ENCODE measurements around the gene TEC. TPM values are rescaled to one million over a fixed set of nuclear protein-coding genes. Genes with fewer than 3 reads are reported as not detected.
A peak's percentile ranks its signal among the peaks of the same experiment; 100 is the strongest.
"Not testable (repeated sequence)": the region's sequence is repeated elsewhere in the genome, so short reads cannot be mapped to it uniquely, and the experiment has no call there.

TEC gene
- total RNA-seq = 1 to 10 TPM; 2.8 TPM
- polyA plus RNA-seq (2013, experiment 1 of 2) = 1.3 TPM
- polyA plus RNA-seq (2013, experiment 2 of 2) = 2.5 TPM
- total RNA-seq = 1.4 to 13.7 (median 5.5) reads per million in 172 experiments

DNA sequence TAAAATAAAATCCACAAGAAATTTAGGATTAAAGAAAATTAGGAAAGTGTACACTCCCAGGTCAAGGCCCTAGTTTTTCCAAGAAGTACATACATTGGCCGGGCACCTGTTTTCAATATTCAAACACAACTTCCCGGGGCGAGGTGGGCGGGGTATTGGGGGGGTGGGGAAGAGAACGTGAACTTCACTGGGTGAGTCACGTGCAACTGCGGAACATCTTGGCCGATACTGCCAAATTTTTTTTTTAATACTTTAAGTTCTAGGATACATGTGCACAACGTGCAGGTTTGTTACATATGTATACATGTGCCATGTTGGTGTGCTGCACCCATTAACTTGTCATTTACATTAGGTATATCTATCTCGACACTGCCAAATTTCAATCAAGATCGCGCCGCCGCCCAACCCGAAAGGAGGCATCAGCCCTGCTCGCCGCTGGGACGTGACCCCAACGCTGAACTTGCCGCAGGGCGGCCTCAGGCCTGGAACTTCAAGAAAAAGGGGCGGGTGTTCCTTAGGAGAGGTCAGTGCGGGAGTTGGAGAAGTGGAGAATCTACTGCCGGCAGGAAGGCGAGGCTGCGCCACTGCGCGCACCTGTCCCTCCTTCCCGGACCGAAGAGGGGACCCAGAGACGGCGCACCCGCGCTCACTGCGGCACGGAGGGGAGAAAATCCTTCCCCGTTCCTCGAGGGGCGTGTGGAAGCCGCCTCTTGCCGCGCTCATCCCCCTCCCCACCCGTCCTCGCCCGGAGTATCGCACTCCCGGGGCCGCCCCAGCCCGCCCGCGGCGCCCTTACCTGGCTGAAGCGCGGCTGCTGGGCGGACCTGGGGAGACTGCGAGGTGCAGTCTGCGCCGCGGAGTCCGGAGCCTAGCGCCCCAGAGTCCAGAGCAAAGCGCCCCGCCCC lies at the start of gene TEC:
TSS of gene TEC (minus strand) at position 883 of the 905 bp plus-strand sequence. CDS start 41,224 bp downstream, outside the sequence.
- Mint-ChIP-seq H3K27me3 (no peaks in the 10 kb centered on the region), H3K4me3 (peak within 1 kb of the TSS; percentile 98), H3K36me3 (ENCODE audit: low read depth) (peaks cover 4% of the 10 kb centered on the region), H3K9me3 (no peaks in the 10 kb centered on the region), H3K27ac (peak within 1 kb of the TSS; percentile 79), H3K4me1 (ENCODE audit: low read depth) (peaks cover 29% of the 10 kb centered on the region)
- H3K4me1 ChIP-seq (ENCODE audit: insufficient read depth, low read length) = peaks cover 19% of the 10 kb centered on the region
- ChIA-PET POLR2A (no interaction called here), CTCF (no interaction called here)
- DNase-seq (peak in 11 of 14 experiments; percentile 6 to 65 (median 23)), ATAC-seq (ENCODE audit: poor library complexity) (peak; percentile 1)
- peak within 1 kb of the TSS; percentile 87 for H3K4me3 ChIP-seq (ENCODE audit: low read length)
- no peaks in the 10 kb centered on the region for H3K9me3 ChIP-seq (ENCODE audit: control insufficient read depth in 1 of 2, insufficient read depth in 1 of 2, low read length in 2 of 2)
- no peaks in the 10 kb centered on the region for H3K27me3 ChIP-seq (ENCODE audit: control insufficient read depth in 1 of 2, insufficient read depth in 2 of 2, low read length in 2 of 2)
- TF ChIP-seq, protein P1, sequence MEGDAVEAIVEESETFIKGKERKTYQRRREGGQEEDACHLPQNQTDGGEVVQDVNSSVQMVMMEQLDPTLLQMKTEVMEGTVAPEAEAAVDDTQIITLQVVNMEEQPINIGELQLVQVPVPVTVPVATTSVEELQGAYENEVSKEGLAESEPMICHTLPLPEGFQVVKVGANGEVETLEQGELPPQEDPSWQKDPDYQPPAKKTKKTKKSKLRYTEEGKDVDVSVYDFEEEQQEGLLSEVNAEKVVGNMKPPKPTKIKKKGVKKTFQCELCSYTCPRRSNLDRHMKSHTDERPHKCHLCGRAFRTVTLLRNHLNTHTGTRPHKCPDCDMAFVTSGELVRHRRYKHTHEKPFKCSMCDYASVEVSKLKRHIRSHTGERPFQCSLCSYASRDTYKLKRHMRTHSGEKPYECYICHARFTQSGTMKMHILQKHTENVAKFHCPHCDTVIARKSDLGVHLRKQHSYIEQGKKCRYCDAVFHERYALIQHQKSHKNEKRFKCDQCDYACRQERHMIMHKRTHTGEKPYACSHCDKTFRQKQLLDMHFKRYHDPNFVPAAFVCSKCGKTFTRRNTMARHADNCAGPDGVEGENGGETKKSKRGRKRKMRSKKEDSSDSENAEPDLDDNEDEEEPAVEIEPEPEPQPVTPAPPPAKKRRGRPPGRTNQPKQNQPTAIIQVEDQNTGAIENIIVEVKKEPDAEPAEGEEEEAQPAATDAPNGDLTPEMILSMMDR (IDR thresholded peaks at IDR 0.05) = no peak
- H3K27ac ChIP-seq (ENCODE audit: low read depth in 1 of 2, low read length in 2 of 2) = peak within 1 kb of the TSS; percentile 21 to 55
- no peaks in the 10 kb centered on the region for H3K36me3 ChIP-seq (ENCODE audit: insufficient read depth, low read length)
- intact Hi-C loops (cut with DNase I, micrococcal nuclease) = no loop called here

DNA sequence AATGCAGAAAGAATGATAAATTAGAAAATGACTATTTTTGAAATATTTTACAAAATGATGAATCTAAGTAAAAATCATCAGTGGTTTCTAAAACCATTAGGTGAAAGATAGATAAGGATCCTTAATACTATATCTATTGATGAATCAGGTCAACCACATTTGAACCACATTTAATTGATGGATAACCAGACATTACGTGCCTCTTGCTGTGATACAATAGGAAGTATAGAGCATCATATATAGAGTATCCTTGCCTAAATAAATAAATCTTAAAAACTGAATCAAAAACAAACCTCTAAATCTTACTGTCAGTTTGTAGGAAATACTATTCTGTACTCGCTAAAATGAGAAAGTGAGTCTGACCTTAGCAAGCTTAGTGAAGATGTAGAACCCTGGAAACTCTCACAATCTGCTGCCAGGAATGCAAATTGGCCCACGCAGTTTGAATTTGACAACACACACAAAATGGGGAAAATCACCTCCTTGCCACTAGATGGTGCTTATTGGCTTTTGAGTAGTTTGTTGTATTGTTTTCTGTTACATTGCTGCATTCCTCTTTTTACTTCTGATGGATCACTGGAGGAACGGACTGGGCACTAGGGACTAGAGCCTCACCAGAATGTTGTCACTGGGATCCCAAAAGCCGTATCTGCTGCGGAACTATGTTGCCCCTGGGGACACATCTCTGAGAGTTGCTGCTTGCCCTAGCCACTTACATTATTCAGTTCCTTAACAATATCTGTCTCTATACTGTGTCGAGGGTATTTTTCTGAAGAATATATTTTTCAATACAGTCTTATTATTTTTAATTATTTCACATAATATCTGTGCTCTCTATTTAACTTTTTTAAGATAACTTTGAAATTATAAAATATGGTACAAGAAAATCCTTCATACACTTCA lies 46.3 kb upstream of the TEC start:
- Mint-ChIP-seq H3K4me1 (ENCODE audit: low read depth) (no peaks in the 10 kb centered on the region), H3K36me3 (ENCODE audit: low read depth) (no peaks in the 10 kb centered on the region), H3K27ac (no peak overlapping the region), H3K4me3 (no peak overlapping the region), H3K27me3 (no peaks in the 10 kb centered on the region), H3K9me3 (no peaks in the 10 kb centered on the region)
- Histone ChIP-seq H3K9me3 (ENCODE audit: control insufficient read depth in 1 of 2, insufficient read depth in 1 of 2, low read length in 2 of 2) (no peaks in the 10 kb centered on the region), H3K27me3 (ENCODE audit: control insufficient read depth in 1 of 2, insufficient read depth in 2 of 2, low read length in 2 of 2) (no peaks in the 10 kb centered on the region), H3K4me1 (ENCODE audit: insufficient read depth, low read length) (no peaks in the 10 kb centered on the region), H3K4me3 (ENCODE audit: low read length) (no peak overlapping the region), H3K27ac (ENCODE audit: low read depth in 1 of 2, low read length in 2 of 2) (no peak overlapping the region), H3K36me3 (ENCODE audit: insufficient read depth, low read length) (no peaks in the 10 kb centered on the region)
- DNase-seq (peak in 5 of 14 experiments; percentile 5 to 68 (median 43)), ATAC-seq (ENCODE audit: poor library complexity) (peak; percentile 61)
- TF ChIP-seq, protein P1 (IDR thresholded peaks at IDR 0.05) = peak; percentile 71
- POLR2A ChIA-PET = no interaction called here
- intact Hi-C loops (cut with DNase I, micrococcal nuclease) = loop anchor here (10.0 kb wide), 1 partner anchor 229 kb away; no protein-coding TSS in a partner anchor
- CTCF ChIA-PET = no interaction called here

DNA sequence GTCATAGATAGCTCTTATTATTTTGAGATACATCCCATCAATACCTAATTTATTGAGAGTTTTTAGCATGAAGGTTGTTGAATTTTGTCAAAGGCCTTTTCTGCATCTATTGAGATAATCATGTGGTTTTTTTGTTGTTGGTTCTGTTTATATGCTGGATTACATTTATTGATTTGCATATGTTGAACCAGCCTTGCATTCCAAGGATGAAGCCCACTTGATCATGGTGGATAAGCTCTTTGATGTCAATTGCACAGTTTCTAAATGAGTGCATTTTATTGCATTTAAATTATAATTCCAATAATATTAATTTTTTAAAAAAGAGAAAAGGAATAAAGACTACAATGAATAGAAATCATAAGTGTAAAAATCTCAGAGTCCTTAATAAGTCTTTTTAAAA lies 45.1 kb upstream of the TEC start:
- intact Hi-C loops (cut with DNase I, micrococcal nuclease) = loop anchor here (10.0 kb wide), 1 partner anchor 230 kb away; no protein-coding TSS in a partner anchor
- H3K27me3 Mint-ChIP-seq; H3K4me1 ChIP-seq (ENCODE audit: insufficient read depth, low read length); H3K36me3 Mint-ChIP-seq (ENCODE audit: low read depth); H3K27ac ChIP-seq (ENCODE audit: low read depth in 1 of 2, low read length in 2 of 2); H3K36me3 ChIP-seq (ENCODE audit: insufficient read depth, low read length); POLR2A ChIA-PET; H3K4me3 Mint-ChIP-seq; CTCF ChIA-PET; DNase-seq; H3K9me3 ChIP-seq (ENCODE audit: control insufficient read depth in 1 of 2, insufficient read depth in 1 of 2, low read length in 2 of 2); H3K9me3 Mint-ChIP-seq; H3K4me1 Mint-ChIP-seq (ENCODE audit: low read depth); H3K27ac Mint-ChIP-seq; H3K4me3 ChIP-seq (ENCODE audit: low read length); H3K27me3 ChIP-seq (ENCODE audit: control insufficient read depth in 1 of 2, insufficient read depth in 2 of 2, low read length in 2 of 2); ATAC-seq (ENCODE audit: poor library complexity): not testable (repeated sequence)
